Fibroblast of villous mesenchyme (primary cell): ENCODE data around the gene RALGPS1. TPM values are rescaled to one million over a fixed set of nuclear protein-coding genes. Genes with fewer than 3 reads are reported as not detected.

Experiments
- DNase-seq: peaks from one replicate; pipeline ENCODE4 v3.0.0-alpha.2; 2010; ENCODE audit warnings: low read depth
- H3K4me3 ChIP-seq: 2 replicates; pipeline ENCODE4 v1.5.1; 2011; ENCODE audit warnings: low read depth, mild to moderate bottlenecking, low read length
- CTCF ChIP-seq: IDR thresholded peaks from 2 replicates; pipeline ENCODE4 v1.5.1; 2012; ENCODE audit warnings: low read depth, mild to moderate bottlenecking, low read length; ENCODE audit not compliant: insufficient read depth
- total RNA-seq: library from RNA; depleted of rRNA; stranded (reverse); fragments of >200 nt; gene quantifications from 2 replicates; pipeline ENCODE4 v1.2.3, GENCODE V29; 2012

The RALGPS1 gene
- total RNA-seq, 1 donor = 2.6 TPM

- DNase-seq = peak; percentile 43
- no peak overlapping the region for H3K4me3 ChIP-seq
These were observed 268.5 kb downstream of the RALGPS1 start for GRCh38 chr9:127182901-127183746.

GRCh38 chr9:127183814-127184582 lies 269.4 kb downstream of the RALGPS1 start:
- no peak for TF ChIP-seq CTCF
- no peak overlapping the region for H3K4me3 ChIP-seq
- peak; percentile 94 for DNase-seq

More at GRCh38 chr9:127182901-127183746, 268.5 kb downstream of the RALGPS1 start:
- TF ChIP-seq CTCF = no peak

- no peak overlapping the region for H3K4me3 ChIP-seq
- TF ChIP-seq CTCF = no peak
- no peak for DNase-seq
These were observed 270.1 kb downstream of the RALGPS1 start for GRCh38 chr9:127184641-127185040.

GRCh38 chr9:127185181-127185580 lies 270.6 kb downstream of the RALGPS1 start:
- no peak for TF ChIP-seq CTCF
- H3K4me3 ChIP-seq = no peak overlapping the region
- DNase-seq = no peak

- DNase-seq = peak; percentile 98
- H3K4me3 ChIP-seq = no peak overlapping the region
- no peak for TF ChIP-seq CTCF
These were observed 271.6 kb downstream of the RALGPS1 start for GRCh38 chr9:127185931-127186781.

- DNase-seq = no peak
- no peak overlapping the region for H3K4me3 ChIP-seq
- no peak for TF ChIP-seq CTCF
These were observed 272.2 kb downstream of the RALGPS1 start for GRCh38 chr9:127186806-127187205.
